ENCODE measurements around the gene GPR87.

DNA sequence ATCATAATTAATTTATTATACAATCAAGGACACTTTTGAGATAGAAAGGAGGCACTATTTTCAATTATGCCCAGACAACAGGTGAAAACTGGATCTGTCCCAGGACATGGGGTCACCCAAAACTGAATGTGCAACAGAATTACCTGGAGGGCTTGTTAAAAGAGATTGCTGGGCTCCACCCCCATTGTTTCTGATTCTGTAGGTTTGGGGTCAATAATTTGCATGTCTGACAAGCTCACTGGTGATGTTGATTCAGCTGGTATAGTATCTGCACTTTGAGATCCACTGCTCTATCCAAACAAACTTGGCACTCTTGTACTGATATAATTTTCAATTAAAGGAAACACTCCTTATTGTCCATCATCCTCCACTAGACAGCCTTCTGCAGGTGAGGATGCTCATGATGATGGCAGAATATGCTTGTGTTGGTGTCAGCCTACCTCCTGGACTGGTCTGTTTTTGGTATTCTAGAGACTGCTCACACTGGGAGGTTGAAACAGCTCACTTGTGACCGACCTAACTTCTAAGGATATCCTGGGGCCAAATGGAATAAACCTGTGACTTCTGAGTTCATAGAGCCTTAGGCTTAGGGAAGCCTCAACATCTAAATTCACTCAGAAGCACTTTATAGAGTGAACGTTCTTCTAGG, 40.5 kb downstream of the GPR87 start:
- no peak for TF ChIP-seq NFATC4 (CRISPR knock-in tag; IDR thresholded peaks at IDR 0.05)
- TF ChIP-seq, protein P1, sequence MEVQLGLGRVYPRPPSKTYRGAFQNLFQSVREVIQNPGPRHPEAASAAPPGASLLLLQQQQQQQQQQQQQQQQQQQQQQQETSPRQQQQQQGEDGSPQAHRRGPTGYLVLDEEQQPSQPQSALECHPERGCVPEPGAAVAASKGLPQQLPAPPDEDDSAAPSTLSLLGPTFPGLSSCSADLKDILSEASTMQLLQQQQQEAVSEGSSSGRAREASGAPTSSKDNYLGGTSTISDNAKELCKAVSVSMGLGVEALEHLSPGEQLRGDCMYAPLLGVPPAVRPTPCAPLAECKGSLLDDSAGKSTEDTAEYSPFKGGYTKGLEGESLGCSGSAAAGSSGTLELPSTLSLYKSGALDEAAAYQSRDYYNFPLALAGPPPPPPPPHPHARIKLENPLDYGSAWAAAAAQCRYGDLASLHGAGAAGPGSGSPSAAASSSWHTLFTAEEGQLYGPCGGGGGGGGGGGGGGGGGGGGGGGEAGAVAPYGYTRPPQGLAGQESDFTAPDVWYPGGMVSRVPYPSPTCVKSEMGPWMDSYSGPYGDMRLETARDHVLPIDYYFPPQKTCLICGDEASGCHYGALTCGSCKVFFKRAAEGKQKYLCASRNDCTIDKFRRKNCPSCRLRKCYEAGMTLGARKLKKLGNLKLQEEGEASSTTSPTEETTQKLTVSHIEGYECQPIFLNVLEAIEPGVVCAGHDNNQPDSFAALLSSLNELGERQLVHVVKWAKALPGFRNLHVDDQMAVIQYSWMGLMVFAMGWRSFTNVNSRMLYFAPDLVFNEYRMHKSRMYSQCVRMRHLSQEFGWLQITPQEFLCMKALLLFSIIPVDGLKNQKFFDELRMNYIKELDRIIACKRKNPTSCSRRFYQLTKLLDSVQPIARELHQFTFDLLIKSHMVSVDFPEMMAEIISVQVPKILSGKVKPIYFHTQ (CRISPR knock-in tag; IDR thresholded peaks at IDR 0.05), result no peak
- TF ChIP-seq, protein P2, sequence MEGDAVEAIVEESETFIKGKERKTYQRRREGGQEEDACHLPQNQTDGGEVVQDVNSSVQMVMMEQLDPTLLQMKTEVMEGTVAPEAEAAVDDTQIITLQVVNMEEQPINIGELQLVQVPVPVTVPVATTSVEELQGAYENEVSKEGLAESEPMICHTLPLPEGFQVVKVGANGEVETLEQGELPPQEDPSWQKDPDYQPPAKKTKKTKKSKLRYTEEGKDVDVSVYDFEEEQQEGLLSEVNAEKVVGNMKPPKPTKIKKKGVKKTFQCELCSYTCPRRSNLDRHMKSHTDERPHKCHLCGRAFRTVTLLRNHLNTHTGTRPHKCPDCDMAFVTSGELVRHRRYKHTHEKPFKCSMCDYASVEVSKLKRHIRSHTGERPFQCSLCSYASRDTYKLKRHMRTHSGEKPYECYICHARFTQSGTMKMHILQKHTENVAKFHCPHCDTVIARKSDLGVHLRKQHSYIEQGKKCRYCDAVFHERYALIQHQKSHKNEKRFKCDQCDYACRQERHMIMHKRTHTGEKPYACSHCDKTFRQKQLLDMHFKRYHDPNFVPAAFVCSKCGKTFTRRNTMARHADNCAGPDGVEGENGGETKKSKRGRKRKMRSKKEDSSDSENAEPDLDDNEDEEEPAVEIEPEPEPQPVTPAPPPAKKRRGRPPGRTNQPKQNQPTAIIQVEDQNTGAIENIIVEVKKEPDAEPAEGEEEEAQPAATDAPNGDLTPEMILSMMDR (IDR thresholded peaks at IDR 0.05), result no peak
- no peak for TF ChIP-seq SP1 (CRISPR knock-in tag; conservative IDR thresholded peaks at IDR 0.05)
- no peak for TF ChIP-seq RELA (CRISPR knock-in tag; IDR thresholded peaks at IDR 0.05; ENCODE audit: borderline replicate concordance)
- no peak for TF ChIP-seq SOX15 (CRISPR knock-in tag; IDR thresholded peaks at IDR 0.05)
- TF ChIP-seq NR2C2 (CRISPR knock-in tag; IDR thresholded peaks at IDR 0.05), result no peak
- no peak for TF ChIP-seq NR1H2 (CRISPR knock-in tag; IDR thresholded peaks at IDR 0.05)
